ENCODE data around the gene ENPP7.

Gene ENPP7

DNA sequence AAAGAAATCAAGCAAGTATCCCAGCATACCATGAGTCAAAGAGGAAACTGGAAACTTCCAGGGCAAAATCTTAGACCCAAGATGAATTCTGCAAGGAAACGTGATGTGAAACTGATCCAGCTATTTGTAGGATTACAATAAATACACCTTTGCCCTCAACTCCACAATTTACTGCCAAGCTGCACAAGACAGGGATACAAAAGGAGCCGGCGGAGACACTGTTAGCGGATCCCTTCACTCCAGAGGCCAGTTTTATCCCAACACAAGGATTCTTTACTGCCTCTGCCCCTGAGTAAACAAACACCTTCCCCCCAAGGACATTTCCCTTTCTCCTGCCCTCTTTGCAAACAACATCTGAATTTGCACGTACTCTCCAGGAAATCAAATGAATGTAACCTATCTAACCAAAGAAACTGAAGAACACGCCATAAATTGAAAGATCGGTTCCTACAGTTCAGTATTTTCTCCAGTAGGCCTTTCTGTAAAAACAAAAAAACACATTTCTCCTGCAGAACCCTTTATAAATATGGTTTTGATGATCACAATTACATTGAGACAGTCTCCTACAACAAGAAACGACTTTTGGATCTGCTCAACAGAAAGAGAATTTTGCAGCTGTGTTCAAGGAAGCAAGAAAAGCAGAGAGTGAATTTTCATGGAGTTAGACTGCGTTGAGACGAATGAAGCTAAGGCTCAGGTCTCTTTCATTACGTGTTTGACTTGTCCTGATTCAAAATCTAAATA is 45.8 kb downstream of the ENPP7 start:
- DNase-seq (ENCODE audit: low read depth in 1 of 2, low spot score in 1 of 2): no peak

DNA sequence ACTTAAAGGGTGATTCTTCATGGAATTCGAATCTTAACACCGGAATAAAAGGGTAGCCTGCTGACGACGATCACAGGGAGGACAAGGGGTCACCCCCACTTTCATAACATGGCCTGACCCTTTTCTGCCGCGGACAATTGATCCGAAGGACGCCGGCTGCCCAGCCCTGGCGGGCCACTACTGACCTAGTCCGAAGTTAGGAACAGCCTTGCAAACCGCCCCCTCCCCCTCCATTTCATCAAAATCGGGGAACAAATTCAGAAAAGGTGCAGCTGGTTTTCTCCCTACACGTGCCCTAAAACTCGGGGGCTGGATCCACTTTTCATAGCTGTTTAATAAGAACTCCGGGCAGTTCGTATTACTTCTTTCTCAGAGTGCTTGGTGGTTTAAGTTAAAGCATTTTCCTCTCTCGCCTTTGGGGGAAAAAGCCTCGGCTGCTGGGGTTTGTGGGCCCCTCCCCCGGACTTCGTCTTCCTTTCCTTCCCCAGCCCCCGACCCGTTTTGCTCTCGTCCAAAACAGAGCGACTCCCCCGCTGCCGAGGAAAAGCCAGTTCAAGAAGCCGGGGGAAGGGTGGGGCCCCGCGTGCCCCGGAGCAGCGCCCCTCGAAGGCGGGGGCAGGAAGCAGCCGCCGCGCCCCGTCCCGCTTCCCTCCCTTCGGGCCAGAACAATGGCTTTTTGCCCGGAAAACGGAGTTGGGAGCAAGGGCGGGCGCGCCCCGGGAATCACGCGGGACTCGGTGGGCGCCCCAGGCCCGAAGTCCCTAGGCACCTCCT is 46.6 kb downstream of the ENPP7 start:
- DNase-seq (ENCODE audit: low read depth in 1 of 2, low spot score in 1 of 2): no peak

- DNase-seq (ENCODE audit: low read depth in 1 of 2, low spot score in 1 of 2): peak; percentile 52 to 75
These were observed 47.3 kb downstream of the ENPP7 start, which contains the start of gene CBX2 for GRCh38 chr17:79777894-79778503. CBX2 (plus strand) TSS chr17:79778148; CDS start chr17:79778236, 88 bp downstream.

- DNase-seq (ENCODE audit: low read depth in 1 of 2, low spot score in 1 of 2): no peak
These were observed 47.9 kb downstream of the ENPP7 start for GRCh38 chr17:79778504-79779083.

DNA sequence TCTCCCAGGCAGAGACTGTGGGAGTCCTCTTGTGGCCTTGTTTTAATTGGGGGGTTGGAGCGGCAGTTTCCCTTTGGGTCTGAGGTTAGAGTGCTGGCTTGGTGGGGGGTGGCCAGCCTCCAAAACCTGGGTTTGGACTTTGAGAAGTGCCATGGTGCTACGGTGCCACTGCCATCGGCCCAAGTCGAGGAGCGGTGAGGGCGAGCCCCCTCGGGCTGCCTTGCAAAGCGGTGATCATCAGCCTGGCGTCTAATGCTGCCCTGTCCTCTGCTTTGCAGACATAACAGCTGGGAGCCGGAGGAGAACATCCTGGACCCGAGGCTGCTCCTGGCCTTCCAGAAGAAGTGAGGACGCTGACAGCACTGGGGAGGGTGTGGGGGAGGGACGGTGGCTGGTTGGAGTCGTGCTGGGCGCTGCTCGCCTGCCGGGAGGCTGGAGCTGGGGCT is 48.4 kb downstream of the ENPP7 start:
- no peak for DNase-seq (ENCODE audit: low read depth in 1 of 2, low spot score in 1 of 2)

DNA sequence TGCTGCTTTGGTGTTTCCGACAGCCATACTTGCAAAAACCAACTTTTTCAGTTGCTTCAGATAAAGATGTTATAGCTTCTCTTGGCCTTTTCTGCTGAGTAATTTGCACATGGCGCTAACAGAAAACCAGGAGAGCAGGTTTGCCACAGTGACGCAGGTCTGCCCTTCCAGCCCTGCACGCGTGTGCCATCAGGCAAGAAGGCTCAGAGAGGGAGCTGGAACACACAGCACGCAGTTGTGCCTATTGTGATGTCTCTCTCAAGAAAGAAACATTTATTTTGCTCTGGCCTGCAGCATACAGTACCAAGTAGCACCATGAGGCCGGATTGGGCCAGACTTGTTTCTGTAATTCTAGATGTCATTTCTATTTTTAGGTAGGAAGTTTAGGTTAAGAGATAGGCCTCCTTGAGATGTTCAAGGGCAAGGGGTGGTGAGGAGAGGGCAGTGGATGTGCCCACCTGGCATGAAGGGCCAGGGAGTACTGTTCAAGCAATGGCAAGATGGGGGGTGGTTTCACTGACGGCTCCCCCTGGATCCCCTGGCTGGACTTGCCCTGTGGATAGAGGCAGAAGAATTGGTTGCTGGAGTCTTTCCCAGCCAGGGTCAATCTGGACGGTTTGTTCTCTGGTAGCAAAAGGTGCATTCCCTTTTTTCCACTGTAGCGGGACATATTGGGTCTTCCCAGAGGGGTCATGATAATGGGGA is 49.1 kb downstream of the ENPP7 start:
- no peak for DNase-seq (ENCODE audit: low read depth in 1 of 2, low spot score in 1 of 2)

DNA sequence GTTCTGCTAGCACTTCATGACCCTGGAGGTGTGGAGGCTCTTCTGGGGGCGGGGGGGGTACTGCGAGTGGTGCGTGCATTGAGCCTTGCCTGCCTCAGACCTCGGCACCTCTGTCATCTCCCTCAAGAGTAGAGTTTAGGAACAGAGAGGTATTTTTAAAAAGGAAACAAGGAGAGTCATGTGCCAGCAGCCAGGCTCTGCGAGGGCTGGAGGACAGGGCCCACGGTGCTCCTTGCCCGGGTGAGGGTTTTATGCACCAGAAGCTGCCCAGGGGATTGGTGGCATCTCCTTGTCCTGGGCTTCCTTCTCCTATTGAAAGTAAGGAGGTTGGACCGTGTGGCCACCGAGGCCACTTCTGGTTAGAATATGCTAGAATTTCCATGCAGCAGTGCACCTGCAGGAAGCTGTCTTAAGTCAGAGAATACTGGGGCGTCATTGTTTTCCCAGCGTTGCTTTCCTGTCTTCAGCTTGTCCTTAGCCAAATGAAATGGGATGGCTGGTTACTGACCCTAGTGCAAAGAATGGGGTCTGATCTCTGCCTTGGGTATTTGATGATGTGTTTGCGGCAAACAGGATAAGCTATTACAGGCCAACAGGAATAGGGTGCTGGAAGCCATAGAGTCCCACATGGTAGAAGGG is 50.4 kb downstream of the ENPP7 start:
- DNase-seq (ENCODE audit: low read depth in 1 of 2, low spot score in 1 of 2): no peak

- no peak for DNase-seq (ENCODE audit: low read depth in 1 of 2, low spot score in 1 of 2)
These were observed 51.2 kb downstream of the ENPP7 start for GRCh38 chr17:79781736-79782575.

- no peak for DNase-seq (ENCODE audit: low read depth in 1 of 2, low spot score in 1 of 2)
These were observed 53.1 kb downstream of the ENPP7 start for GRCh38 chr17:79783891-79784290.

DNA sequence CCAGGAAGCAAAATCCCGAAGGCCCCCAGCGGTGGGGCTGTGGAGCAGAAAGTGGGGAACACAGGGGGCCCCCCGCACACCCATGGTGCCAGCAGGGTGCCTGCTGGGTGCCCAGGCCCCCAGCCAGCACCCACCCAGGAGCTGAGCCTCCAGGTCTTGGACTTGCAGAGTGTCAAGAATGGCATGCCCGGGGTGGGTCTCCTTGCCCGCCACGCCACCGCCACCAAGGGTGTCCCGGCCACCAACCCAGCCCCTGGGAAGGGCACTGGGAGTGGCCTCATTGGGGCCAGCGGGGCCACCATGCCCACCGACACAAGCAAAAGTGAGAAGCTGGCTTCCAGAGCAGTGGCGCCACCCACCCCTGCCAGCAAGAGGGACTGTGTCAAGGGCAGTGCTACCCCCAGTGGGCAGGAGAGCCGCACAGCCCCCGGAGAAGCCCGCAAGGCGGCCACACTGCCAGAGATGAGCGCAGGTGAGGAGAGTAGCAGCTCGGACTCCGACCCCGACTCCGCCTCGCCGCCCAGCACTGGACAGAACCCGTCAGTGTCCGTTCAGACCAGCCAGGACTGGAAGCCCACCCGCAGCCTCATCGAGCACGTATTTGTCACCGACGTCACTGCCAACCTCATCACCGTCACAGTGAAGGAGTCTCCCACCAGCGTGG is 53.7 kb downstream of the ENPP7 start:
- DNase-seq (ENCODE audit: low read depth in 1 of 2, low spot score in 1 of 2): no peak

DNA sequence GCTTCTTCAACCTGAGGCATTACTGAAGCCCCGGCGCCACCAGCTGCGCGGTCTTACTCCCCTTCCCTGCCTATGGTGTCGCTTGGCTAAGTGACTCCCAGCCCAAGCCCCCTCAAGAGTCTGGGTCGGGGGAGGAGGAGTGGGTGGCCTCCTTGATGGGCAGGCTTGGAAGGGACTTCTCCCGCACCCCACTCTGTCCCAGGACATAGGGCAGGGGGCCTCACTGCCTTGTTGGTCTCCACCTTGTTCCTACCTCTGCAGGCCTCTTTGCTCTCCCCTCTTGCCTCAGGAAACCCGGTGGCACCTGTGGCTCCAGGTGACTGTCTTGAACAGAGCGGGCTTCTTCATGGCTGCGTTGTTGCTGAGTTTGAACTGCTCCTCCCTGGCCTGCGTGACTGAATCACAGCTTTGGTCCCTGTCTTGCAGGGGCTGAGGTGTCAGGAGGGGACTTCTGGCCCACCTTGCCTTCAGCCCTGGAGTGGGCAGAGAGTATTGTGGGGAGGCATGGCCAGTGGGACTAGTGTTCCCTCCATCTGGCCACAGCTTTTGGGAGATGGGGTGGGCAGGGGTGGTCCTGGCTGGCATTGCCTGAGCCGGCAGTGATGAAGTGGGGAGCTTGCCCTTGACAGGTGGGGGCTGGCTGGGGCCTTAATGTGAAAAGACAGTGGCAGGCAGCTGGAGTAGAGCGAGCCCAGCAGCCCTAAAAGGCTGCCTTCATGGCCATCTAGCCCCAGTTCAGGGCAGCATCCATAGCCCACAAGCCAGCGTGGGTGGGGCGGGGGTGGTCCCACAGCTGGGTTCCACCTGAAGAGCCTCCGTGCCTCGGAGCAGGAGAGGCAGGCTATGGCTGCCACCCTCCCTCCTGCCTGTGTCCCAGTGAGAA is 54.5 kb downstream of the ENPP7 start:
- DNase-seq (ENCODE audit: low read depth in 1 of 2, low spot score in 1 of 2): no peak

GRCh38 chr17:79785900-79786810 is 55.4 kb downstream of the ENPP7 start:
- no peak for DNase-seq (ENCODE audit: low read depth in 1 of 2, low spot score in 1 of 2)

DNA sequence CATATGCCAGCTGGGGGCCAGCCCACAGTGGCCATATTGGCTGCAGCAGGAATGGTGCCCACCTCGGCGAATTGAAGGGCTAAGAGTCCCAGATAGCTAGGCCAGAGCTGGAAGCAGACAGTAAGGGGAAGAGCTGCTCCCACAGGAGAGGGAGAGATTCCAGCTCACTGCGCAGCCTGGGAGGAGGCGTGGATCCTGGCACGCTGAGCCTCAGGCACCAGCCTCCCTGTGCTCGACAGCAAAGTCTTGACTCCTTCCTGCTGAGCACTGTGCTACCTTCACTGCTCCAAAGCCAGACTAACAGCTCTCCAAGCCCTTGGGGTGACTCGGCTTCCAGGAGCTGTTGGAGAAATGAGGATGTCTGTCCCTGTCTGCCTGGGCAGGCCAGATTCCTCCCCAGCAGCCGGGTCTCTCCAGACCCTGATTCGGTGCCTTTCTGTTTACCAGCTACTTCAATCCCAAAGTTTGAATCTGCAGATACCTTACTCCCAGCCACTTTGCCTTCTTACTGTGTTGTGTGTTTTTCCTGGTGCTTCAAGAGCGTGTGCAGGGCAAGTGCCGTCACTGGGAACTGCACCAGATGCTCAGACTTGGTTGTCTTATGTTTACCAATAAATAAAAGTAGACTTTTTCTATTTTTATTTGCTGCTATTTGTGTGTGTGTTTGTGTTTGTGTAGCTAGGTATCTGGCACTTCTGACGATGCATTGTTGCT is 56.3 kb downstream of the ENPP7 start:
- DNase-seq (ENCODE audit: low read depth in 1 of 2, low spot score in 1 of 2): no peak

- no peak for DNase-seq (ENCODE audit: low read depth in 1 of 2, low spot score in 1 of 2)
These were observed 57.7 kb downstream of the ENPP7 start for GRCh38 chr17:79788455-79788854.

- DNase-seq (ENCODE audit: low read depth in 1 of 2, low spot score in 1 of 2): no peak
These were observed 58.5 kb downstream of the ENPP7 start for GRCh38 chr17:79788989-79789942.

Measured in activated T-helper 1 cell treated with anti-CD3 and anti-CD28 coated beads, Interleukin-2, amount 50 U/mL, for 16 hours (primary cell).